ENCODE results near the gene HDAC4.

HDAC4 gene

GRCh38 chr2:239167011-239167673, 233.7 kb downstream of the HDAC4 start:
- DNase-seq (ENCODE audit: low spot score): no peak

- no peak for DNase-seq (ENCODE audit: low spot score)
Observed at GRCh38 chr2:239166201-239166834, 234.5 kb downstream of the HDAC4 start.

GRCh38 chr2:239165206-239165831, 235.5 kb downstream of the HDAC4 start:
- DNase-seq (ENCODE audit: low spot score): no peak

- DNase-seq (ENCODE audit: low spot score): peak; percentile 24
Observed at GRCh38 chr2:239164335-239164871, 236.4 kb downstream of the HDAC4 start.

- no peak for DNase-seq (ENCODE audit: low spot score)
Observed at GRCh38 chr2:239163688-239164334, 237.0 kb downstream of the HDAC4 start.

GRCh38 chr2:239162976-239163687, 237.7 kb downstream of the HDAC4 start:
- DNase-seq (ENCODE audit: low spot score): no peak

- DNase-seq (ENCODE audit: low spot score): no peak
Observed at GRCh38 chr2:239162141-239162821, 238.5 kb downstream of the HDAC4 start.

- DNase-seq (ENCODE audit: low spot score): no peak
Observed at GRCh38 chr2:239161711-239162140, 239.1 kb downstream of the HDAC4 start.

- DNase-seq (ENCODE audit: low spot score): no peak
Observed at GRCh38 chr2:239160226-239161143, 240.3 kb downstream of the HDAC4 start.

- DNase-seq (ENCODE audit: low spot score): no peak
Observed at GRCh38 chr2:239159476-239159911, 241.3 kb downstream of the HDAC4 start.

GRCh38 chr2:239158641-239159475, 242.0 kb downstream of the HDAC4 start:
- no peak for DNase-seq (ENCODE audit: low spot score)

GRCh38 chr2:239157771-239158170, 243.0 kb downstream of the HDAC4 start:
- no peak for DNase-seq (ENCODE audit: low spot score)

GRCh38 chr2:239157269-239157668, 243.6 kb downstream of the HDAC4 start:
- no peak for DNase-seq (ENCODE audit: low spot score)

GRCh38 chr2:239156516-239157265, 244.1 kb downstream of the HDAC4 start:
- DNase-seq (ENCODE audit: low spot score): no peak

GRCh38 chr2:239155806-239156480, 244.9 kb downstream of the HDAC4 start:
- no peak for DNase-seq (ENCODE audit: low spot score)

GRCh38 chr2:239154971-239155805, 245.6 kb downstream of the HDAC4 start:
- DNase-seq (ENCODE audit: low spot score): no peak

Measured in activated CD4-positive, alpha-beta T cell treated with anti-CD3 and anti-CD28 coated beads, Interleukin-2, Interleukin-4, amounts not matched to agents 100 ng/mL and 50 ng/mL, durations not matched to agents 16 hours and 8 hours (primary cell).